Uterus (tissue), 4 donors: ENCODE data around the gene TAS1R3. TPM values are rescaled to one million over a fixed set of nuclear protein-coding genes. Genes with fewer than 3 reads are reported as not detected.

Experiments
- DNase-seq, 2 donors: peaks; one replicate each; pipeline ENCODE4 v3.0.0-alpha.2; 2019 to 2020
- H3K27ac ChIP-seq, 2 donors: fragments of 200-600 bp; sonication (generic); 1 replicate in 1 of 2; 2 replicates in 1 of 2; pipeline ENCODE4 v1.5.1; 2016 to 2018
- H3K27me3 ChIP-seq, 2 donors: fragments of 200-600 bp; sonication (generic); one replicate each; pipeline ENCODE4 v1.5.1; 2018 to 2019; ENCODE audit warnings: control low read depth in 1 of 2
- H3K36me3 ChIP-seq, 2 donors: fragments of 200-600 bp; sonication (generic); one replicate each; pipeline ENCODE4 v1.5.1; 2019; ENCODE audit warnings: control low read depth in 1 of 2
- H3K4me1 ChIP-seq, 2 donors: fragments of 200-600 bp; sonication (generic); one replicate each; pipeline ENCODE4 v1.5.1; 2018 to 2019; ENCODE audit warnings: control low read depth in 1 of 2
- H3K4me3 ChIP-seq, 2 donors: fragments of 200-600 bp; sonication (generic); 1 replicate in 1 of 2; 2 replicates in 1 of 2; pipeline ENCODE4 v1.5.1; 2018 to 2019; ENCODE audit warnings: mild to moderate bottlenecking in 1 of 2
- H3K9me3 ChIP-seq, 2 donors: fragments of 200-600 bp; sonication (generic); one replicate each; pipeline ENCODE4 v1.5.1; 2019; ENCODE audit warnings: control low read depth in 1 of 2
- POLR2A ChIP-seq, 2 donors: fragments of 450-650 bp; IDR thresholded peaks; one replicate each; pipeline ENCODE4 v1.6.1; 2016; ENCODE audit warnings: antibody characterized with exemption in 2 of 2, mild to moderate bottlenecking in 1 of 2, moderate library complexity in 1 of 2
- intact Hi-C: fragments of 100-400 bp; cut with DNase I; formaldehyde crosslinking; loops from one replicate; pipeline ENCODE4 v1.15.1; 2023; ENCODE audit warnings: low total_unique reads
- total RNA-seq, 4 donors: library from RNA; depleted of rRNA in 3 of 4; stranded (reverse); fragments of >200 nt in 3 of 4; gene quantifications; one replicate each; pipeline versions ENCODE4 v1.1.0 to v1.2.4, GENCODE V29; 2014 to 2023
- TF ChIP-seq, protein P1 (sequence below), 4 experiments: fragments of 200-600 bp in 2 of 4; fragments of 450-650 bp in 2 of 4; sonication (generic) in 2 of 4; IDR thresholded peaks; one replicate each; pipeline ENCODE4 v1.5.1; 2016 to 2019; ENCODE audit warnings: antibody characterized with exemption in 4 of 4, mild to moderate bottlenecking in 2 of 4, moderate library complexity in 1 of 4
- donor health status: DM: yes; HTN: yes; CAD: no.

TAS1R3 gene
- total RNA-seq, 4 donors from 2014 or later, result 0.14 to 0.34 TPM; not detected in 2

DNA sequence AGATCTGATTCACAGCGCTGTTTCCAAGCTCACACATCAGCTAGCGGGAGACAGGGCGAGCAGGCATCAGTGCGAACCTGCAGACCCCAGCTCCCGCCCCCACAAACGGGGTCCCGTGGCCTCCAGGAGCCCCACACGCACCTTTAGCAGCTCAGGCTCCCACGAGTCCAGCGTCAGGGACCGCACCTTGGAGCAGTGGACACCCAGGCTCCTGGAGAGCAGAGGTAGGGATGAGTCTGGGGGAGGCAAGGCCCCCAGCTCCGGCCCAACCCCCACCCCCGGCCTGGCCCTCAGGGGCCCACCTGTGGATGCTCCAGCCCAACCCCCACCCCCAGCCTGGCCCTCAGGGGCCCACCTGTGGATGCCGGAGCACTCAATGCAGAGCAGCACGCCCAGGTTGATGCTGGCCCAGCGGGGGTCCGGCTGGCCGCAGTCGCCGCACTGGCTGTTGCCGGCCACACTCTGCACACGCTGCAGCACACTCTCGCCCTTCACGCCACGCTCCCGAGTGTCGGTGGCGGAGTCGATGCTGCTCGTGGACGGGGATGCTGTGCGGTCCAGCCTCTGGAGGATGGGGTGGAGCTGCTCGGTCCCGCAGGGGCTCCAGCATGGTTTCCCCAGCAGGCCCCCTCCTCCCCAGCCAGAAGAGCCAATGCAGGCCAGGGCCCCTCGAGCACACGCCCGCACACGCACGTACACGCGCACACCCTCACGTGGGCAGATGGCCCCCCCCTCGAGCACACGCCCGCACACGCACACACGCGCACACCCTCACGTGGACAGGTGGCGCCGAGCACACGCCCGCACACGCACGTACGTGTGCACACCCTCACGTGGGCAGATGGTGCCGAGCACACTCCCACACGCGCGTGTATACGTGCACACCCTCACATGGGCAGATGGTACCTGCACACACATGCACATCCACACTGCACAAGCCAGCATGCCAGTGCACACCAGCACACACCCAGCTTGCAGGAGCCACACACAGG, 34.7 kb upstream of the TAS1R3 start:
- Histone ChIP-seq H3K9me3 (no peaks in the 10 kb centered on the region), H3K36me3 (no peaks in the 10 kb centered on the region), H3K4me3 (no peak overlapping the region), H3K27ac (no peak overlapping the region), H3K27me3 (no peaks in the 10 kb centered on the region), H3K4me1 (peaks cover 0 to 4% of the 10 kb centered on the region in 2 donors)
- intact Hi-C loops, result no loop called here
- no peak for DNase-seq
- TF ChIP-seq, protein P1, sequence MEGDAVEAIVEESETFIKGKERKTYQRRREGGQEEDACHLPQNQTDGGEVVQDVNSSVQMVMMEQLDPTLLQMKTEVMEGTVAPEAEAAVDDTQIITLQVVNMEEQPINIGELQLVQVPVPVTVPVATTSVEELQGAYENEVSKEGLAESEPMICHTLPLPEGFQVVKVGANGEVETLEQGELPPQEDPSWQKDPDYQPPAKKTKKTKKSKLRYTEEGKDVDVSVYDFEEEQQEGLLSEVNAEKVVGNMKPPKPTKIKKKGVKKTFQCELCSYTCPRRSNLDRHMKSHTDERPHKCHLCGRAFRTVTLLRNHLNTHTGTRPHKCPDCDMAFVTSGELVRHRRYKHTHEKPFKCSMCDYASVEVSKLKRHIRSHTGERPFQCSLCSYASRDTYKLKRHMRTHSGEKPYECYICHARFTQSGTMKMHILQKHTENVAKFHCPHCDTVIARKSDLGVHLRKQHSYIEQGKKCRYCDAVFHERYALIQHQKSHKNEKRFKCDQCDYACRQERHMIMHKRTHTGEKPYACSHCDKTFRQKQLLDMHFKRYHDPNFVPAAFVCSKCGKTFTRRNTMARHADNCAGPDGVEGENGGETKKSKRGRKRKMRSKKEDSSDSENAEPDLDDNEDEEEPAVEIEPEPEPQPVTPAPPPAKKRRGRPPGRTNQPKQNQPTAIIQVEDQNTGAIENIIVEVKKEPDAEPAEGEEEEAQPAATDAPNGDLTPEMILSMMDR (IDR thresholded peaks at IDR 0.05), result no peak
- TF ChIP-seq POLR2A (IDR thresholded peaks at IDR 0.05), result no peak

DNA sequence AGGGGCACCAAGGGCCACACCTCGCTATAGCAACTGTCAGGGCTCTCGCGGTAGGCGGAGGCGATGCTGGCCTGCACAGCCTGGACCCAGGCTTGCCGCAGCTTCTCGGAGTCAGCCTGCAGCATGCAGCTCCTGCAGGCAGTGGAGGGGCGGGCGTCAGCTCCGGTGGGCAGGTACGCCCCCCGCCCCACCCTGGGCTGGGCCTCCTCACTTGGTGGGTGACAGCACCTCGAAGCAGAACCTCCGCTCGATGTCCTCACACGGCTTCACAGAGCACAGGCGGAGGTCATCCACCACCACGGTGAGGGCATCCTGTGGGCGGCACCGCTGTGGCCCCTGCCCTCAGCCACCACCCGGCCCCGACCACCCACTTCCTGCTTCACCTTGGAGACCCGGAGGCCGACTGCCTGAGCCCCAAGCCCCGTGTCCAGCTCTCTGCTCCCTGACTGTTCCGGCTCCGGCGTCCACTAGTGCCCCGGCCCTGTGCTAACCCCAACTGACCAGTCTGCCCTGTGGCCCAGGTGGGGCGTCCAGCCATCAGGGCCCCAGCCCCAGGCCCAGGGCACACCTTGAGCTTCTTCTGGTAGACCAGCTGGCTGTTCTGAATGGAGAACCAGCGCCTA, 33.2 kb upstream of the TAS1R3 start:
- no peak for DNase-seq
- TF ChIP-seq, protein P1 (IDR thresholded peaks at IDR 0.05), result no peak
- TF ChIP-seq POLR2A (IDR thresholded peaks at IDR 0.05), result no peak
- Histone ChIP-seq H3K4me3 (no peak overlapping the region), H3K4me1 (no peaks in the 10 kb centered on the region), H3K36me3 (no peaks in the 10 kb centered on the region), H3K27ac (no peak overlapping the region), H3K27me3 (no peaks in the 10 kb centered on the region), H3K9me3 (no peaks in the 10 kb centered on the region)
- intact Hi-C loops, result no loop called here

DNA sequence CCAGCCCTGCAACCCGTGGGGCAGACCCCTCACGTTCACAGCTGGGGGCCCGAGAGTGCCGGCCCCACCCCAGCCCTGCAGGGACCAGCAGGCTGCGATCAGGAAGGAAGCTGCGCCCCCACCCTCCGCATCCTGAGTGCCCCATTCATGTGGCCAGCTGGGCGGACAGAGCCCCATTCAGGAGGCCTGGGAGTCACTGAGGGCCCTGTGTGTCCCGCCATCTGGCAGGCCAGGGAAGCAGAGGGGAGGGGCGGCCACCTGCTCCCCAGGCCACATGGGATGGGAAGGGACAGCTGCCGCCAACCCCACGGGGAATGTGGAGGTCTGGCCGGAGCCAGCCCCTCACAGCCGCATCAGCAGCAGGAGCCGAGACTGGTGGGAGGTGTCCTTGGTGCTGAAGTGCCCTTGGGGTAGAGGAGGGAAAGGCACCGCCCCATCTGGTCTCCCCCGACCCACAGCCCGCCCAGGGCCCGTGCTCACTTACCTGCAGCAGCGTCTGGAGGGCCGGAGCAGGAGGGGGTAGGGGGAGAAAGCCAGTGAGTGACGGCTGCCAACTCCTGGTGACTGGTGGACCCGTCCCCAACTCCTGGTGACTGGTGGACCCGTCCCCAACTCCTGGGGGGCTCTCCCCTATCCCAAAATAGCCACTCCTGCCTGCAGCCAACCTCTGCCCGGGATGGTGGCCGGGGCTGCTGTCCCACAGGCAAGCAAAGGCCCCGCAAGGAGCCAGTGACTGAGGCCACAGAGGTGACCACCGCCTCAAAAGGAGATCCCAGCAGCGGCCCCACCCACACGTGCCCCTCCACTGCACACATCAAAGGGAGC, 32.0 kb upstream of the TAS1R3 start:
- no peaks in the 10 kb centered on the region for H3K36me3 ChIP-seq
- no peak overlapping the region for H3K27ac ChIP-seq
- no peaks in the 10 kb centered on the region for H3K27me3 ChIP-seq
- no peak overlapping the region for H3K4me3 ChIP-seq
- intact Hi-C loops, result no loop called here
- H3K4me1 ChIP-seq, result peaks cover 0 to 3% of the 10 kb centered on the region in 2 donors
- TF ChIP-seq POLR2A (IDR thresholded peaks at IDR 0.05), result no peak
- TF ChIP-seq, protein P1 (IDR thresholded peaks at IDR 0.05), result no peak
- DNase-seq, result no peak
- H3K9me3 ChIP-seq, result no peaks in the 10 kb centered on the region

DNA sequence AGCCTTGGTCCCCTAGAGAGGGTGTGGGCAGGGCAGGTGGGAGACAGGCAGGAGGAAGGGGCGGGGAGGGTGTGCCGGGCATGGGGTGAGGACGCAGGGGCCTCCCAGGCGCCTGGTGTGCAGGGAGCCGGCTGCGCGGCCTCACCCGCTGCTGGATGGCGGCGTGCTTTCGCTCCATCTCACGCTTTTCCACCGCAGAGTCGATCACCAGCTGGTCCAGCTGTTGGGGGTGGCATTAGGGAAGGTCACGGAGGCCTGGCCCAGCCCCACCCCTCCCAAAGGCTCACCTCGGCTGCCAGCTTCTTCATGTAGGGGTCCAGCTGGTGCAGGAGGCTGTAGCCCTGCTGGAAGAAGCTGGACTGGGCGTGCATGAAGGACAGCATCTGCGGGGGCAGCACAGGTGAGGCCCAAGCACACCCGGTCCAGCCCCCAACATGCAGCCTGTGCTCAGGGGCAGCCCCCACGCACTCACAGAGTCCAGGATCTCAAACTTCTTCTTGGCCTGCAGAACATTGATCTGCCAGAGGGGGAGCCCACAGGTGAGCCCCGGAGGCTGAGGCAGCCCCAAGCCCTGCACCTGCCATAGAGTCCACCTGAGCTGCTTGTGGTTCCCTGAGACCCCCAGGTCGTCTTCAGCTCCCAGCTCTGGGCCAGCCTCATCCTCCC, 31.3 kb upstream of the TAS1R3 start:
- Histone ChIP-seq H3K4me1 (peaks cover 0 to 5% of the 10 kb centered on the region in 2 donors), H3K36me3 (no peaks in the 10 kb centered on the region), H3K27ac (no peak overlapping the region), H3K4me3 (no peak overlapping the region), H3K9me3 (no peaks in the 10 kb centered on the region), H3K27me3 (no peaks in the 10 kb centered on the region)
- TF ChIP-seq, protein P1 (IDR thresholded peaks at IDR 0.05), result peak in 1 of 4 experiments; percentile 13
- TF ChIP-seq POLR2A (IDR thresholded peaks at IDR 0.05), result no peak
- no peak for DNase-seq
- intact Hi-C loops, result loop anchor here (10.0 kb wide), 1 partner anchor 55 kb away; the partner anchor contains the start of gene MXRA8
